Suprapubic skin (tissue), 4 donors: ENCODE data around the gene RTN4R.

Experiments
- CTCF ChIP-seq, 2 donors: fragments of 200-600 bp in 1 of 2; fragments of 450-650 bp in 1 of 2; sonication (generic) in 1 of 2; IDR thresholded peaks; one replicate each; pipeline ENCODE4 v1.5.1; 2016 to 2019; ENCODE audit warnings: antibody characterized with exemption in 2 of 2, mild to moderate bottlenecking in 1 of 2, moderate library complexity in 1 of 2
- EP300 ChIP-seq: sonication (generic); formaldehyde crosslinking; IDR thresholded peaks from one replicate; pipeline ENCODE4 v1.6.1; 2017; ENCODE audit warnings: antibody characterized with exemption
- POLR2A ChIP-seq, 2 donors: fragments of 450-650 bp; IDR thresholded peaks; one replicate each; pipeline ENCODE4 v1.6.1; 2017; ENCODE audit warnings: antibody characterized with exemption in 2 of 2, mild to moderate bottlenecking in 2 of 2, moderate library complexity in 2 of 2
- POLR2AphosphoS5 ChIP-seq, 3 donors: sonication (generic); formaldehyde crosslinking; IDR thresholded peaks; one replicate each; pipeline ENCODE4 v1.6.1; 2017; ENCODE audit warnings: antibody characterized with exemption in 3 of 3

GRCh38 chr22:20209761-20210250, 58.3 kb downstream of the RTN4R start:
- TF ChIP-seq CTCF (IDR thresholded peaks at IDR 0.05): no peak
- no peak for TF ChIP-seq POLR2A (IDR thresholded peaks at IDR 0.05)
- no peak for TF ChIP-seq POLR2AphosphoS5 (IDR thresholded peaks at IDR 0.05)
- no peak for TF ChIP-seq EP300
